Measurements from ENCODE around the gene PSKH1.

The PSKH1 gene

GRCh38 chr16:67939507-67940445 is 46.7 kb downstream of the PSKH1 start:
- no peak overlapping the region for H3K4me3 ChIP-seq (ENCODE audit: control insufficient read depth, low read depth, low read length)
- no peak for DNase-seq (ENCODE audit: low read depth)
- no peak for TF ChIP-seq CTCF (conservative IDR thresholded peaks at IDR 0.05; ENCODE audit: control insufficient read depth, insufficient read depth, low read depth, low read length)

- DNase-seq (ENCODE audit: low read depth) = no peak
- no peak overlapping the region for H3K4me3 ChIP-seq (ENCODE audit: control insufficient read depth, low read depth, low read length)
- no peak for TF ChIP-seq CTCF (conservative IDR thresholded peaks at IDR 0.05; ENCODE audit: control insufficient read depth, insufficient read depth, low read depth, low read length)
Measured at GRCh38 chr16:67940446-67941089, 47.5 kb downstream of the PSKH1 start.

DNA sequence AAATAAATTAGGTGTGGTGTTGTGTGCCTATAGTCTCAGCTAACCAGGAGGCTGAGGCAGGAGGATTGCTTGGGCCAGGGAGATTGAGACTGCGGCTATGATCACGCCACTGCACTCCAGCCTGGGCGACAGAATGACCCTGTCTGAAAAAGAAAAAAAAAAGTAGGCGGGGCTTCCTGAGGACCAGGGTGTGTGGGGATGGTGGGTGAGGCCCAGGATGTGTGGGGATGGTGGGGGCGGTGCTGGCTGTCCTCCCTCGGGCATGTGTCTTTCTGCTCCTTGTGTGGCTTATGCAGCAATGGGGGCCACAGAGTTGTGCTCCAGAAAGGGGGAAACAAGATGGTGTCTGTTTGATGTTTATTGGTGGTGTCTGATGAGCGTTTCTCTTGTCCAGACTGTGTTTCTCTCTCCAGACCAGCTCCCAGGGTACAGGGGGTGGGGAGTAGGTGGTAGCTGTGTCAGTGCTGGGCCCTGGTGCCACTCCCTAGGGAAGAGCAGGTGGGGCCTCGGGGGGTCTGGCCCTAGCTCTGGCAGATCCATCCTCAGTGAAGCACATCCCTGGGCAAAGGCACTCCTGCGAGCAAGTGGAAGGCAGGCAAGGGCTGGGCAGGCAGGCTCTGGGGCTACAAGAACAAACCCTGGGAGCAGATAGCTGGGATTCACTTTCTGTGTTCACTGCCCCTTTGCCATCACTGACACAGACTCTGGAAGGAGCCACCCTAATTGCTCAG is 48.6 kb downstream of the PSKH1 start:
- no peak for TF ChIP-seq CTCF (conservative IDR thresholded peaks at IDR 0.05; ENCODE audit: control insufficient read depth, insufficient read depth, low read depth, low read length)

GRCh38 chr16:67942200-67942509 is 49.1 kb downstream of the PSKH1 start:
- peak; percentile 63 for TF ChIP-seq CTCF (conservative IDR thresholded peaks at IDR 0.05; ENCODE audit: control insufficient read depth, insufficient read depth, low read depth, low read length)
- no peak overlapping the region for H3K4me3 ChIP-seq (ENCODE audit: control insufficient read depth, low read depth, low read length)
- DNase-seq (ENCODE audit: low read depth) = peak; percentile 39

More for the DNA sequence above, 48.6 kb downstream of the PSKH1 start:
- no peak for DNase-seq (ENCODE audit: low read depth)
- H3K4me3 ChIP-seq (ENCODE audit: control insufficient read depth, low read depth, low read length) = no peak overlapping the region

DNA sequence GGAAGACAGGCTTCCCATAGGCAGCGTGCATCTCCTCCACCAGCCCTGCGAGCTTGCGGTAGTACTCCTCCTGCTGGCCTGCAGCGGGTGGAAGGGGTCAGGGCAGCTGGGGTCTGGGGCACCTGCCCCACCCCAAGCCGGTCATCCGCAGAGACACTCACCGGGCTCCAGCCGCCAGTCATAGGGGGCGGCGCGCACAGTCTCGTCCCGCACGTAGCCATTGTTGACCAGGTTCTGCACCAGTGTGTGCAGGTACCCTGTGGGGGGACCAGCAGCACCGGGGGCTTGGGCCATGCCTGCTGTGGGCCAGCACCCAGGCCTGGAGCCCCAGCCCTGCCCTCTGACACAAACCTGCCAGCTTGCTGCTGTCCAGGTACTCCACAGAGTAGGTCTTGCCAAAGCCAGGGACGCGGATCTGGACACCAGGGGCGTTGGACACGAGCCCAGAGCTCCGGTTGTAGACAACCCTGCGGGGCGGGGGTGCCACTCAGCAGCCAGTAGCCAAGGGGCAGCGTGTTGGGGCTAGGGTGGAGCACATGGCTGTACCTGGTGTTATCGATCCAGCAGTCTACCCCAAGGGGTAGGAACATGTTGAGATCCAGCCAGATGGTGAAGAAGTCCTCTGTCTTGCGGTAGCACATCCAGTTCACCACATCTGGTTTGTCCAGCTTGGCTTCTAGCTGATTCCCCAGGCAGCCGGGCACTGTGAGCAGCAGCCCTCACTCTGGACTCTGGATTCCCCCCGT is 49.6 kb downstream of the PSKH1 start:
- DNase-seq (ENCODE audit: low read depth) = no peak
- no peak overlapping the region for H3K4me3 ChIP-seq (ENCODE audit: control insufficient read depth, low read depth, low read length)
- no peak for TF ChIP-seq CTCF (conservative IDR thresholded peaks at IDR 0.05; ENCODE audit: control insufficient read depth, insufficient read depth, low read depth, low read length)

DNA sequence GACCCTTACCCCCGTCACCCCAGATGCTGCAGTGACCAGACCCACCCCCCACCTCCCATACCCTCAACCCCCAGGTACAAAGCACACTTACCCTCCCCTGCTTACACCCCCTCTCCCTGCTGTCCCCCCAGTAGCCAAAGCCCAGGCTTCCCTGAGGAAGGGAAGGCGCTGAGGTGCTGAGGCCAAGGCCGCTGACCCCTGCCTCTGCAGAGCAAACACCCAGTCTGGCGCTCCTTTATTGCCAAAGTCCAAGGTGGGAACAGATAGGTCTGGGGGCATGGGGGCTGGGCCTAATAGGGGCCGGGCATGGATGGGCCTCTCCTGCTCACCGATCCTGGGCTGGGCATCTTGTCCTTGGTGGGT is 50.2 kb downstream of the PSKH1 start:
- no peak for TF ChIP-seq CTCF (conservative IDR thresholded peaks at IDR 0.05; ENCODE audit: control insufficient read depth, insufficient read depth, low read depth, low read length)
- no peak overlapping the region for H3K4me3 ChIP-seq (ENCODE audit: control insufficient read depth, low read depth, low read length)
- DNase-seq (ENCODE audit: low read depth) = no peak

Data from fibroblast of mammary gland (primary cell).